ENCODE data around the gene UTS2B.

The UTS2B gene

GRCh38 chr3:191292243-191293015 is 37.9 kb downstream of the UTS2B start:
- no peak for TF ChIP-seq CTCF (IDR thresholded peaks at IDR 0.05)

GRCh38 chr3:191290311-191291025 is 39.9 kb downstream of the UTS2B start:
- no peak for TF ChIP-seq CTCF (IDR thresholded peaks at IDR 0.05)

GRCh38 chr3:191283400-191283799 is 46.9 kb downstream of the UTS2B start:
- no peak for TF ChIP-seq CTCF (IDR thresholded peaks at IDR 0.05)

GRCh38 chr3:191282251-191283185 is 47.8 kb downstream of the UTS2B start:
- TF ChIP-seq CTCF (IDR thresholded peaks at IDR 0.05), result no peak

- no peak for TF ChIP-seq CTCF (IDR thresholded peaks at IDR 0.05)
Measured at GRCh38 chr3:191280882-191281281, 49.4 kb downstream of the UTS2B start.

- TF ChIP-seq CTCF (IDR thresholded peaks at IDR 0.05), result no peak
Measured at GRCh38 chr3:191280111-191280510, 50.2 kb downstream of the UTS2B start.

GRCh38 chr3:191275751-191276150 is 54.6 kb downstream of the UTS2B start:
- no peak for TF ChIP-seq CTCF (IDR thresholded peaks at IDR 0.05)
